ENCODE results near the gene PLP1.
"Not testable (repeated sequence)": the region's sequence is repeated elsewhere in the genome, so short reads cannot be mapped to it uniquely, and the experiment has no call there.

PLP1 gene

DNA sequence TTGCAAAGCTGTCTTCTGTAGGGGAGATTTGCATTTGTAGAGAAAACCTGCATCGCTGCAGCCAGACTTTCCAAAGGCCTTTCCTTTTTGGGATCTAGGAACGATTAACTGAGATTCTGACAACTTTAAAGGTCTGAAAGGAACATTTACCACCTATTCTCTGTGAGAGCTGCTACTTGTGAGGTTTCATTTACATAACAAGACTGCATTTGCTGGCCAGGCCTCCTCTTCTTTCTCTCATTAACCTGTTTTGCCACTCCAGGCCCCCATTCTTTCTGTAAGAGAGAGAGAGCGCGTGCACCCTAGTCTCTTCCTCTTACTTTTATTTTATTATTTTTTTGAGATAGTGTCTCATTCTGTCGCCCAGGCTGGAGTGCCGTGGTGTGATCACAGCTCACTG lies 34.3 kb upstream of the PLP1 start:
- H3K4me3 ChIP-seq (ENCODE audit: low read length in 2 of 2), result no peak overlapping the region
- no peaks in the 10 kb centered on the region for H3K36me3 ChIP-seq (ENCODE audit: control insufficient read depth in 2 of 2, insufficient read depth in 2 of 2, low read length in 2 of 2)
- H3K27me3 ChIP-seq (ENCODE audit: control insufficient read depth in 2 of 2, insufficient read depth in 2 of 2, low read length in 2 of 2), result peaks cover 0 to 2% of the 10 kb centered on the region in 2 donors
- H3K9ac ChIP-seq (ENCODE audit: low read depth in 1 of 2, low read length in 2 of 2), result no peak overlapping the region
- H3K9me3 ChIP-seq (ENCODE audit: control insufficient read depth in 2 of 2, low read length in 2 of 2), result no peaks in the 10 kb centered on the region
- no peak overlapping the region for H3K27ac ChIP-seq (ENCODE audit: low read depth in 2 of 2, low read length in 2 of 2)
- H3K4me1 ChIP-seq (ENCODE audit: control insufficient read depth in 2 of 2, insufficient read depth in 2 of 2, low read length in 2 of 2), result no peaks in the 10 kb centered on the region

- no peaks in the 10 kb centered on the region for H3K9me3 ChIP-seq (ENCODE audit: control insufficient read depth in 2 of 2, low read length in 2 of 2)
- H3K9ac ChIP-seq (ENCODE audit: low read depth in 1 of 2, low read length in 2 of 2), result no peak overlapping the region
- H3K27me3 ChIP-seq (ENCODE audit: control insufficient read depth in 2 of 2, insufficient read depth in 2 of 2, low read length in 2 of 2), result no peaks in the 10 kb centered on the region
- H3K27ac ChIP-seq (ENCODE audit: low read depth in 2 of 2, low read length in 2 of 2), result no peak overlapping the region
- H3K4me1 ChIP-seq (ENCODE audit: control insufficient read depth in 2 of 2, insufficient read depth in 2 of 2, low read length in 2 of 2), result no peaks in the 10 kb centered on the region
- H3K36me3 ChIP-seq (ENCODE audit: control insufficient read depth in 2 of 2, insufficient read depth in 2 of 2, low read length in 2 of 2), result no peaks in the 10 kb centered on the region
- no peak overlapping the region for H3K4me3 ChIP-seq (ENCODE audit: low read length in 2 of 2)
Observed at GRCh38 chrX:103747163-103747562, 29.5 kb upstream of the PLP1 start.

- H3K4me3 ChIP-seq (ENCODE audit: low read length in 2 of 2), result no peak overlapping the region
- H3K27me3 ChIP-seq (ENCODE audit: control insufficient read depth in 2 of 2, insufficient read depth in 2 of 2, low read length in 2 of 2), result peaks cover 0 to 2% of the 10 kb centered on the region in 2 donors
- H3K9ac ChIP-seq (ENCODE audit: low read depth in 1 of 2, low read length in 2 of 2), result no peak overlapping the region
- no peaks in the 10 kb centered on the region for H3K9me3 ChIP-seq (ENCODE audit: control insufficient read depth in 2 of 2, low read length in 2 of 2)
- H3K27ac ChIP-seq (ENCODE audit: low read depth in 2 of 2, low read length in 2 of 2), result no peak overlapping the region
- H3K36me3 ChIP-seq (ENCODE audit: control insufficient read depth in 2 of 2, insufficient read depth in 2 of 2, low read length in 2 of 2), result no peaks in the 10 kb centered on the region
- H3K4me1 ChIP-seq (ENCODE audit: control insufficient read depth in 2 of 2, insufficient read depth in 2 of 2, low read length in 2 of 2), result no peaks in the 10 kb centered on the region
Observed at GRCh38 chrX:103754401-103754800, 22.2 kb upstream of the PLP1 start.

DNA sequence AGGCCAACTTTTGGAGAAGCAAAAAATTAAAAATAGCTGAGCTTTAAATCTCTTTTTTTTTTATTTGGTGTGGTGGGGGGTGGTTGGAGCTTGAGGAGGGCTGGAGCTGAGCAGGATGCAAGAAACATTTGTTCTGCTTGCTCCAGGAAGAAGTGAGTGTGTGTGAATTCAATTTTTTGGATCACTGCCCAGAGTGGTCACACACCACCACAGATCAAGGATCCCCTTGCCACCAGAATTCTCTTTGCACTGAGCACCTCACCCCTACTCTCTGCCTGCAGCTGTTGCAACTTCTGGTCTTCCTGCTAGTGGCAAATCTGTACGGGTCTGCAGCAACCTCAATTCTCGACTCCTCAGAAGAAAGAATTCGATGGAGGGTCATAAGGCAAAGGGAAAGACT lies 19.9 kb upstream of the PLP1 start:
- Histone ChIP-seq H3K4me1 (ENCODE audit: control insufficient read depth in 2 of 2, insufficient read depth in 2 of 2, low read length in 2 of 2) (no peaks in the 10 kb centered on the region), H3K4me3 (ENCODE audit: low read length in 2 of 2) (no peak overlapping the region), H3K9me3 (ENCODE audit: control insufficient read depth in 2 of 2, low read length in 2 of 2) (no peaks in the 10 kb centered on the region), H3K27ac (ENCODE audit: low read depth in 2 of 2, low read length in 2 of 2) (no peak overlapping the region), H3K9ac (ENCODE audit: low read depth in 1 of 2, low read length in 2 of 2) (no peak overlapping the region), H3K36me3 (ENCODE audit: control insufficient read depth in 2 of 2, insufficient read depth in 2 of 2, low read length in 2 of 2) (no peaks in the 10 kb centered on the region), H3K27me3 (ENCODE audit: control insufficient read depth in 2 of 2, insufficient read depth in 2 of 2, low read length in 2 of 2) (peaks cover 0 to 2% of the 10 kb centered on the region in 2 donors)

GRCh38 chrX:103758555-103758954 lies 18.1 kb upstream of the PLP1 start:
- no peaks in the 10 kb centered on the region for H3K36me3 ChIP-seq (ENCODE audit: control insufficient read depth in 2 of 2, insufficient read depth in 2 of 2, low read length in 2 of 2)

GRCh38 chrX:103763541-103763940 lies 13.1 kb upstream of the PLP1 start:
- H3K4me3 ChIP-seq (ENCODE audit: low read length in 2 of 2); H3K27ac ChIP-seq (ENCODE audit: low read depth in 2 of 2, low read length in 2 of 2); H3K36me3 ChIP-seq (ENCODE audit: control insufficient read depth in 2 of 2, insufficient read depth in 2 of 2, low read length in 2 of 2); H3K9ac ChIP-seq (ENCODE audit: low read depth in 1 of 2, low read length in 2 of 2); H3K4me1 ChIP-seq (ENCODE audit: control insufficient read depth in 2 of 2, insufficient read depth in 2 of 2, low read length in 2 of 2); H3K9me3 ChIP-seq (ENCODE audit: control insufficient read depth in 2 of 2, low read length in 2 of 2); H3K27me3 ChIP-seq (ENCODE audit: control insufficient read depth in 2 of 2, insufficient read depth in 2 of 2, low read length in 2 of 2): not testable (repeated sequence)

More at GRCh38 chrX:103758555-103758954, 18.1 kb upstream of the PLP1 start:
- Histone ChIP-seq H3K9ac (ENCODE audit: low read depth in 1 of 2, low read length in 2 of 2) (no peak overlapping the region), H3K27me3 (ENCODE audit: control insufficient read depth in 2 of 2, insufficient read depth in 2 of 2, low read length in 2 of 2) (peaks cover 0 to 2% of the 10 kb centered on the region in 2 donors), H3K27ac (ENCODE audit: low read depth in 2 of 2, low read length in 2 of 2) (no peak overlapping the region), H3K4me3 (ENCODE audit: low read length in 2 of 2) (no peak overlapping the region), H3K4me1 (ENCODE audit: control insufficient read depth in 2 of 2, insufficient read depth in 2 of 2, low read length in 2 of 2) (no peaks in the 10 kb centered on the region), H3K9me3 (ENCODE audit: control insufficient read depth in 2 of 2, low read length in 2 of 2) (no peaks in the 10 kb centered on the region)

- H3K4me3 ChIP-seq (ENCODE audit: low read length in 2 of 2); H3K4me1 ChIP-seq (ENCODE audit: control insufficient read depth in 2 of 2, insufficient read depth in 2 of 2, low read length in 2 of 2); H3K9me3 ChIP-seq (ENCODE audit: control insufficient read depth in 2 of 2, low read length in 2 of 2): not testable (repeated sequence)
Observed at GRCh38 chrX:103766813-103767555, 9.7 kb upstream of the PLP1 start.

GRCh38 chrX:103773445-103773844 lies 3.2 kb upstream of the PLP1 start:
- H3K4me1 ChIP-seq (ENCODE audit: control insufficient read depth in 2 of 2, insufficient read depth in 2 of 2, low read length in 2 of 2), result no peaks in the 10 kb centered on the region
- no peak overlapping the region for H3K9ac ChIP-seq (ENCODE audit: low read depth in 1 of 2, low read length in 2 of 2)
- peaks cover 4 to 8% of the 10 kb centered on the region in 2 donors for H3K27me3 ChIP-seq (ENCODE audit: control insufficient read depth in 2 of 2, insufficient read depth in 2 of 2, low read length in 2 of 2)
- H3K27ac ChIP-seq (ENCODE audit: low read depth in 2 of 2, low read length in 2 of 2), result no peak overlapping the region
- no peak overlapping the region for H3K4me3 ChIP-seq (ENCODE audit: low read length in 2 of 2)
- no peaks in the 10 kb centered on the region for H3K36me3 ChIP-seq (ENCODE audit: control insufficient read depth in 2 of 2, insufficient read depth in 2 of 2, low read length in 2 of 2)
- no peaks in the 10 kb centered on the region for H3K9me3 ChIP-seq (ENCODE audit: control insufficient read depth in 2 of 2, low read length in 2 of 2)

More at GRCh38 chrX:103766813-103767555, 9.7 kb upstream of the PLP1 start:
- H3K27me3 ChIP-seq (ENCODE audit: control insufficient read depth in 2 of 2, insufficient read depth in 2 of 2, low read length in 2 of 2); H3K9ac ChIP-seq (ENCODE audit: low read depth in 1 of 2, low read length in 2 of 2); H3K36me3 ChIP-seq (ENCODE audit: control insufficient read depth in 2 of 2, insufficient read depth in 2 of 2, low read length in 2 of 2); H3K27ac ChIP-seq (ENCODE audit: low read depth in 2 of 2, low read length in 2 of 2): not testable (repeated sequence)

DNA sequence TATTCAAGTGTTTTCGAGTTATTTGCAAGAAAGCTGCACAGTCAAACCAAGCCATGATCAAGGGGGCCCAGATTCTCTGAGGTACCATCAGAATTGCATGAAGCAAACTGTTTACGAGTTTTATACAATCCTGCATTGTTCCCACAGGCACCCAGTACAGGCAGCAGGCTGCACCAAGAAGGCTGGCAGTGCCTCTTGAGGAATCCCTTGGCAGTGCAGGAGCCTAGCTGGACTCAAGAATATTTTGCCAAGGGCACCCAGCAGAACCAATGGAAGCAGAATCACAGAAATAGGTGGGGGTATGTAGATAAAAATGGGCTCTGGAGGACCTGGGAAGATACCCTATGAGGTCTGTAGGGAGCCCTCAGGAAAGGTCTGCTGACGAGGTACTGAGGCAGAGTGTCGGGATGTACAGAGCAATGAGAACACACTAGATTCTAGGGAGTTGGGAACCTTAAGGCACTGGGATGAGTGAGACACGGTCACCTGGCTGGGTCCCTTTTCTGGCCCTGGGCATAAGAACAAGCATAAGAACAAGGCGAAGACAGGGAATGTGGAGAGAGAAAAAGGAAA lies 2.5 kb upstream of the PLP1 start:
- H3K27ac ChIP-seq (ENCODE audit: low read depth in 2 of 2, low read length in 2 of 2), result no peak overlapping the region
- no peak overlapping the region for H3K9ac ChIP-seq (ENCODE audit: low read depth in 1 of 2, low read length in 2 of 2)
- H3K4me3 ChIP-seq (ENCODE audit: low read length in 2 of 2), result no peak overlapping the region
- no peaks in the 10 kb centered on the region for H3K9me3 ChIP-seq (ENCODE audit: control insufficient read depth in 2 of 2, low read length in 2 of 2)
- H3K4me1 ChIP-seq (ENCODE audit: control insufficient read depth in 2 of 2, insufficient read depth in 2 of 2, low read length in 2 of 2), result no peaks in the 10 kb centered on the region
- no peaks in the 10 kb centered on the region for H3K36me3 ChIP-seq (ENCODE audit: control insufficient read depth in 2 of 2, insufficient read depth in 2 of 2, low read length in 2 of 2)
- peaks cover 4 to 8% of the 10 kb centered on the region in 2 donors for H3K27me3 ChIP-seq (ENCODE audit: control insufficient read depth in 2 of 2, insufficient read depth in 2 of 2, low read length in 2 of 2)

- Histone ChIP-seq H3K36me3 (ENCODE audit: control insufficient read depth in 2 of 2, insufficient read depth in 2 of 2, low read length in 2 of 2) (no peaks in the 10 kb centered on the region), H3K9ac (ENCODE audit: low read depth in 1 of 2, low read length in 2 of 2) (no peak overlapping the region), H3K27ac (ENCODE audit: low read depth in 2 of 2, low read length in 2 of 2) (no peak overlapping the region), H3K9me3 (ENCODE audit: control insufficient read depth in 2 of 2, low read length in 2 of 2) (no peaks in the 10 kb centered on the region), H3K4me3 (ENCODE audit: low read length in 2 of 2) (no peak overlapping the region), H3K4me1 (ENCODE audit: control insufficient read depth in 2 of 2, insufficient read depth in 2 of 2, low read length in 2 of 2) (no peaks in the 10 kb centered on the region), H3K27me3 (ENCODE audit: control insufficient read depth in 2 of 2, insufficient read depth in 2 of 2, low read length in 2 of 2) (peaks cover 2 to 5% of the 10 kb centered on the region in 2 donors)
Observed at GRCh38 chrX:103779141-103779789, 2.6 kb downstream of the PLP1 start.
